HFFc6 (cell line): ENCODE data around the gene NAT10. TPM values are rescaled to one million over a fixed set of nuclear protein-coding genes. Genes with fewer than 3 reads are reported as not detected.

Source experiments
- DNase-seq: peaks from one replicate; pipeline ENCODE4 v3.0.0-alpha.2; 2018
- H3K27ac Mint-ChIP-seq: 2 replicates; pipeline ENCODE4 v1.8.0; 2020; ENCODE audit warnings: mild to moderate bottlenecking, mixed read lengths
- H3K27me3 Mint-ChIP-seq: 2 replicates; pipeline ENCODE4 v1.8.0; 2021; ENCODE audit warnings: mild to moderate bottlenecking, moderate library complexity, mixed read lengths; ENCODE audit not compliant: insufficient read depth
- H3K36me3 Mint-ChIP-seq: 2 replicates; pipeline ENCODE4 v1.8.0; 2021; ENCODE audit warnings: low read depth, mixed read lengths
- H3K4me1 Mint-ChIP-seq: 2 replicates; pipeline ENCODE4 v1.8.0; 2020; ENCODE audit warnings: low read depth, mixed read lengths
- H3K4me3 Mint-ChIP-seq: 2 replicates; pipeline ENCODE4 v1.8.0; 2020; ENCODE audit warnings: mild to moderate bottlenecking, moderate library complexity, mixed read lengths
- H3K9me3 Mint-ChIP-seq: 2 replicates; pipeline ENCODE4 v1.8.0; 2020; ENCODE audit warnings: mild to moderate bottlenecking, mixed read lengths
- CTCF ChIP-seq: fragments of 200-600 bp; sonication (generic); IDR thresholded peaks from 2 replicates; pipeline ENCODE4 v1.5.0; 2021; ENCODE audit warnings: antibody characterized with exemption, mild to moderate bottlenecking
- total RNA-seq, 6 experiments: library from RNA; stranded (reverse); fragmentation: NEBNext Ultra II Directional; extraction: Animal tissue kit (Norgen Biotek cat#: 25700); gene quantifications; 2 replicates in 1 of 6; 3 replicates in 5 of 6; pipeline ENCODE4 v1.2.3, GENCODE V29; 2021

Gene NAT10
- total RNA-seq, 6 experiments from 2014 or later, result 46.9 to 61.2 (median 54.9) TPM

GRCh38 chr11:34114471-34114870 is 9.0 kb downstream of the NAT10 start:
- no peaks in the 10 kb centered on the region for H3K27me3 Mint-ChIP-seq
- H3K9me3 Mint-ChIP-seq, result no peaks in the 10 kb centered on the region
- H3K4me3 Mint-ChIP-seq, result no peak overlapping the region
- peaks cover 41% of the 10 kb centered on the region for H3K36me3 Mint-ChIP-seq
- no peak for DNase-seq
- H3K4me1 Mint-ChIP-seq, result peaks cover 5% of the 10 kb centered on the region; the same call in 1 of the 2 replicates
- no peak overlapping the region for H3K27ac Mint-ChIP-seq
- no peak for TF ChIP-seq CTCF

DNA sequence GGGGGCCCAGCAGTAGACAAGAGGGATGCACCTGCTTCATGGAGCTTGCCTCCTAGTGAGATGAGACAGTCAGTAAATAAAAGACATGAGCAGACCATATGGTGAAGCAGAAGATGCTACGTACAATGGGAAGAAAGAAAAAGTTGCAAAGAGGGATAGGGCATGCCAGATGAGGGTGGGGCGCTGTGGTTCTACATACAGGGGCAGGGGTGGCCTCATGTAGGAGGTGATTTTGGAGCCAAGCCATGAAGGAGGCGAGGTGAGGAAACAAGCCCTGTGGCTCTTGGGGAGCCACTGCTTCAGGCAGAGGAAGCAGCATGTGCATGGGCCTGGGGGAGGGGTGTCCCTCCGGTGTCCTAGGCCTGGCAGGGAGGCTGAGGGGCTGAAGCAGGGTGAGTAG is 15.2 kb downstream of the NAT10 start:
- peaks cover 24% of the 10 kb centered on the region for H3K36me3 Mint-ChIP-seq
- H3K4me1 Mint-ChIP-seq, result no peaks in the 10 kb centered on the region
- H3K9me3 Mint-ChIP-seq, result no peaks in the 10 kb centered on the region
- no peaks in the 10 kb centered on the region; the same call in 1 of the 2 replicates for H3K27me3 Mint-ChIP-seq
- no peak for TF ChIP-seq CTCF
- DNase-seq, result no peak
- H3K27ac Mint-ChIP-seq, result no peak overlapping the region
- no peak overlapping the region for H3K4me3 Mint-ChIP-seq

GRCh38 chr11:34124885-34125668 is 19.6 kb downstream of the NAT10 start:
- no peak overlapping the region for H3K27ac Mint-ChIP-seq
- no peak overlapping the region for H3K4me3 Mint-ChIP-seq
- H3K27me3 Mint-ChIP-seq, result no peaks in the 10 kb centered on the region; the same call in 1 of the 2 replicates
- H3K36me3 Mint-ChIP-seq, result peaks cover 23% of the 10 kb centered on the region
- TF ChIP-seq CTCF, result no peak
- no peak for DNase-seq
- peaks cover 13% of the 10 kb centered on the region for H3K4me1 Mint-ChIP-seq
- H3K9me3 Mint-ChIP-seq, result no peaks in the 10 kb centered on the region

GRCh38 chr11:34126959-34127848 is 21.8 kb downstream of the NAT10 start:
- peaks cover 13% of the 10 kb centered on the region for H3K4me1 Mint-ChIP-seq
- H3K4me3 Mint-ChIP-seq, result no peak overlapping the region
- DNase-seq, result no peak
- no peak for TF ChIP-seq CTCF
- H3K27me3 Mint-ChIP-seq, result no peaks in the 10 kb centered on the region; the same call in 1 of the 2 replicates
- H3K9me3 Mint-ChIP-seq, result no peaks in the 10 kb centered on the region
- peak overlapping the region; percentile 29; the same call in 1 of the 2 replicates for H3K27ac Mint-ChIP-seq
- peaks cover 32% of the 10 kb centered on the region for H3K36me3 Mint-ChIP-seq

DNA sequence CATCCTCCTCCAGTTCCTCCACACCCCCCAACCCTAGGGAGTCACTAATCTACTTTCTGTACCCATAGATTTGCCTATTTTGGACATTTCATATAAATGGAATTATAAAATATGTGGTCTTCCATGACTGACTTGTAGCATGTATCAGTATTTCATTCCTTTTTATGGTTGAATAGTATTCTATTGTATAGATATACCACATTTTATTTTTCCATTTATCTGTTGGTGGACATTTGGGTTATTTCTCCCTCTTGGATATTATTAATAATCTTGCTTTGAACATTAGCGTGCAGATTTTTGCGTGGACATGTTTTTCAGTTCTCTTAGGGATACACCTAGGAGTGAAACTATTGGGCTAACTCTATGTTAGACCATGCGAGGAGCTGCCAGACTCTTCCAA is 23.4 kb downstream of the NAT10 start:
- H3K9me3 Mint-ChIP-seq, result no peaks in the 10 kb centered on the region
- H3K27ac Mint-ChIP-seq, result no peak overlapping the region
- H3K36me3 Mint-ChIP-seq, result peaks cover 39% of the 10 kb centered on the region
- peaks cover 13% of the 10 kb centered on the region for H3K4me1 Mint-ChIP-seq
- H3K27me3 Mint-ChIP-seq, result no peaks in the 10 kb centered on the region; the same call in 1 of the 2 replicates
- no peak overlapping the region for H3K4me3 Mint-ChIP-seq
- no peak for DNase-seq
- TF ChIP-seq CTCF, result no peak
